Measurements from ENCODE around the gene FAM171A1.

- no peak for TF ChIP-seq SMC3 (IDR thresholded peaks at IDR 0.05; ENCODE audit: low read depth, low read length)
- no peak for TF ChIP-seq TEAD4 (IDR thresholded peaks at IDR 0.05; ENCODE audit: borderline replicate concordance, insufficient read depth)
- TF ChIP-seq TCF12 (IDR thresholded peaks at IDR 0.05) = no peak
- TF ChIP-seq RCOR1 (IDR thresholded peaks at IDR 0.05; ENCODE audit: low read length) = no peak
- TF ChIP-seq MAX (IDR thresholded peaks at IDR 0.05; ENCODE audit: low read depth) = no peak
Observed at GRCh38 chr10:15258255-15258654, 112.8 kb downstream of the FAM171A1 start.
